Coronary artery (tissue), 2 donors: ENCODE measurements around the gene FAM20A.
A peak's percentile ranks its signal among the peaks of the same experiment; 100 is the strongest.

Source experiments
- DNase-seq: peaks from one replicate; pipeline ENCODE4 v3.0.0-alpha.2; 2017; ENCODE audit warnings: low spot score
- H3K27ac ChIP-seq, 2 donors: fragments of 200-600 bp; sonication (generic); one replicate each; pipeline ENCODE4 v1.5.1; 2016 to 2019
- H3K4me3 ChIP-seq: fragments of 200-600 bp; sonication (generic); 2 replicates; pipeline ENCODE4 v1.5.1; 2016; ENCODE audit warnings: mild to moderate bottlenecking, moderate library complexity
- CTCF ChIP-seq: fragments of 200-600 bp; sonication (generic); IDR thresholded peaks from one replicate; pipeline ENCODE4 v1.5.1; 2019; ENCODE audit warnings: antibody characterized with exemption

Gene FAM20A

DNA sequence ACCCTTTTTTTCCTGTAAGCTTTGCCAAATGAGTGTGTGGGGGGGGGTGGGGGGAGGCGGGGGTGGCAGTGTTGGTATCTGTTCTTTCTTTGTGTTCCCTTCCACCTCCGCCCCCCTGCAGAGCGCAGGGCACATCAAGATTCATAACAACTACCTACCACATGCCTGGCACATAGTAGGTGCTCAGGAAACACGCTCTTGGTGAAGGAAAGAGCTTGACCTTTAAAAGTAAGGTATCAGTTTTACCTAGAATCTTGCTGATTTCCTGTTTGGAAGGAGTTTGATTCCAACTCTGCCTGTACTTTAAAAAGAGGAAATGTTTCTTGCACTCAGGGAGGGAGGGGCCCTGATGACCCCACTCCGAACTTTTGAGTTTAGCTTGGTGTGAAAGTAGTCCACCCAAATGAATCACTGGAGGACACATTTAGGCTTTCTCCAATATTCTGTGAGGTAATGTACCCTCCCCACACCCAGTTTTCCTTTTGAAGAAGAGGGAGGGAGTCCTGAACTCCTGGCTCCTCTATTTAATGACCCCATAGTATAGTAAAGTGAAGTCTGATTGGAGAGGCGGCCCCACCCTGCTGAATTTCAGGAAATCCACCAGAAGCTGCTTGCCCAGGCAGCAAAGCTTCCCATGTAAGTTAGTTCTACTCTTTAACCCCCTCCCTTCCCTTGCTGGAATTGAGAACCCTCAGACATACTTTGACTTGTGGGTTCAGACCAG lies 560 bp upstream of the FAM20A start:
- Histone ChIP-seq H3K27ac (peak overlapping the region; percentile 31 to 76), H3K4me3 (peak overlapping the region; percentile 82)
- no peak for DNase-seq
- no peak for TF ChIP-seq CTCF

GRCh38 chr17:68600067-68600930 lies 868 bp downstream of the FAM20A start:
- peak overlapping the region; percentile 50 to 76 for H3K27ac ChIP-seq
- TF ChIP-seq CTCF, result no peak

GRCh38 chr17:68599552-68600066 lies 1.6 kb downstream of the FAM20A start:
- Histone ChIP-seq H3K4me3 (peak overlapping the region; percentile 82), H3K27ac (peak overlapping the region; percentile 50 to 76)
- no peak for TF ChIP-seq CTCF
- no peak for DNase-seq

More at GRCh38 chr17:68600067-68600930, 868 bp downstream of the FAM20A start:
- peak overlapping the region; percentile 82 for H3K4me3 ChIP-seq
- no peak for DNase-seq

GRCh38 chr17:68599091-68599490 lies 2.1 kb downstream of the FAM20A start:
- DNase-seq, result no peak
- Histone ChIP-seq H3K4me3 (peak overlapping the region; percentile 82), H3K27ac (peak overlapping the region in 1 of 2 donors; percentile 76)
- no peak for TF ChIP-seq CTCF

DNA sequence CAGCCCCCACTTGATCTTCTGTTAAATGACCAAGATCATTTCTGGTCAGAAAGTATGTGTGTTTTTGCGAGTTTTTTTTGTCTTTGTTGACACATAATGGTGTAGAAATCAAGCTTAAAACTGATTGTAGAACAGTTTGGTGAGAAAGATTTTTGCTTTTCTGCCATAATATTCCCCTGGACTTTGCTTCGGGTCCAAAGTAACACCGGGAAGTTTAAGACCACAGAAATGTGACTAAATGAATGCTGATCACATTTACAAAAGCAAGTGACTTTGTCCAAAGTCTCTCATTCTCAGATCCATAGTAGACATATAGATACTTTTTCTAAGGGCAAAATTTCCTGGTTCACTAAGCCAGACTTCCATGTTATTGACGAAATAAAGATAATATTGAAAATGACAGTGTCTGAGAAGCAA lies 2.6 kb downstream of the FAM20A start:
- peak overlapping the region in 1 of 2 donors; percentile 76 for H3K27ac ChIP-seq
- TF ChIP-seq CTCF, result no peak
- peak overlapping the region; percentile 82 for H3K4me3 ChIP-seq
- DNase-seq, result no peak

GRCh38 chr17:68598074-68598473 lies 3.1 kb downstream of the FAM20A start:
- no peak for TF ChIP-seq CTCF
- H3K27ac ChIP-seq, result peak overlapping the region in 1 of 2 donors; percentile 28
- no peak for DNase-seq
- peak overlapping the region; percentile 82 for H3K4me3 ChIP-seq
